ENCODE data around the gene MINDY2. TPM values are rescaled to one million over a fixed set of nuclear protein-coding genes. Genes with fewer than 3 reads are reported as not detected.

The MINDY2 gene
- total RNA-seq: 10 to 100 TPM; 12.5 to 17.5 TPM

GRCh38 chr15:58770857-58771620 is at the start of gene MINDY2:
TSS of gene MINDY2 (plus strand) at chr15:58771302. CDS start at chr15:58771396, 94 bp downstream.
- peak; percentile 95 for DNase-seq
- POLR2A ChIA-PET: interaction anchor here (0.8 to 2.3 kb wide), 3 partner anchors 21 to 161 kb away, joined by 3 to 16 read pairs (median 3); partner anchors contain the start of gene ADAM10
- peaks cover 22% of the 10 kb centered on the region for H3K4me1 Mint-ChIP-seq
- no peaks in the 10 kb centered on the region for H3K9me3 Mint-ChIP-seq
- no peaks in the 10 kb centered on the region for H3K27me3 Mint-ChIP-seq
- CTCF ChIA-PET: interaction anchor here (0.5 to 2.2 kb wide), 27 partner anchors 10 to 543 kb away, joined by 3 to 13 read pairs (median 5); partner anchors contain the start of gene ADAM10
- H3K27ac Mint-ChIP-seq: peak within 1 kb of the TSS; percentile 94
- H3K36me3 Mint-ChIP-seq (ENCODE audit: low read depth): peaks cover 4% of the 10 kb centered on the region
- no peak within 1 kb of the TSS for H3K4me3 Mint-ChIP-seq

GRCh38 chr15:58724466-58724865 is 46.6 kb upstream of the MINDY2 start:
- POLR2A ChIA-PET: interaction anchor here (0.7 kb wide), 1 partner anchor 13 kb away, joined by 3 read pairs; no protein-coding TSS in a partner anchor
- Mint-ChIP-seq H3K4me3 (no peak overlapping the region), H3K9me3 (no peaks in the 10 kb centered on the region), H3K4me1 (peaks cover 26% of the 10 kb centered on the region), H3K36me3 (ENCODE audit: low read depth) (peaks cover 21% of the 10 kb centered on the region), H3K27me3 (no peaks in the 10 kb centered on the region), H3K27ac (no peak overlapping the region)
- CTCF ChIA-PET: interaction anchor here (0.5 to 1.1 kb wide), 5 partner anchors 13 to 393 kb away, joined by 3 read pairs; no protein-coding TSS in a partner anchor
- DNase-seq: no peak

GRCh38 chr15:58726867-58727266 is 44.2 kb upstream of the MINDY2 start:
- DNase-seq: no peak
- peaks cover 3% of the 10 kb centered on the region for H3K9me3 Mint-ChIP-seq
- ChIA-PET CTCF (interaction anchor here (1.1 to 1.2 kb wide), 2 partner anchors 18 to 54 kb away, joined by 3 read pairs; no protein-coding TSS in a partner anchor), POLR2A (no interaction called here)
- H3K4me1 Mint-ChIP-seq: peaks cover 28% of the 10 kb centered on the region
- H3K36me3 Mint-ChIP-seq (ENCODE audit: low read depth): peaks cover 23% of the 10 kb centered on the region
- H3K27ac Mint-ChIP-seq: no peak overlapping the region
- H3K4me3 Mint-ChIP-seq: no peak overlapping the region
- no peaks in the 10 kb centered on the region for H3K27me3 Mint-ChIP-seq

GRCh38 chr15:58731756-58732535 is 39.2 kb upstream of the MINDY2 start:
- ChIA-PET CTCF (interaction anchor here (0.6 to 1.6 kb wide), 4 partner anchors 11 to 427 kb away, joined by 3 to 6 read pairs (median 4); partner anchors contain the start of gene MINDY2), POLR2A (no interaction called here)
- H3K27me3 Mint-ChIP-seq: no peaks in the 10 kb centered on the region
- H3K9me3 Mint-ChIP-seq: peaks cover 8% of the 10 kb centered on the region
- H3K4me3 Mint-ChIP-seq: no peak overlapping the region
- H3K36me3 Mint-ChIP-seq (ENCODE audit: low read depth): peaks cover 26% of the 10 kb centered on the region
- no peak for DNase-seq
- no peak overlapping the region for H3K27ac Mint-ChIP-seq
- H3K4me1 Mint-ChIP-seq: peaks cover 32% of the 10 kb centered on the region

GRCh38 chr15:58732625-58733363 is 38.3 kb upstream of the MINDY2 start:
- ChIA-PET POLR2A (no interaction called here), CTCF (interaction anchor here (0.6 to 1.0 kb wide), 4 partner anchors 10 to 769 kb away, joined by 3 to 6 read pairs (median 4); no protein-coding TSS in a partner anchor)
- Mint-ChIP-seq H3K36me3 (ENCODE audit: low read depth) (peaks cover 28% of the 10 kb centered on the region), H3K9me3 (peaks cover 8% of the 10 kb centered on the region), H3K4me3 (no peak overlapping the region), H3K4me1 (peaks cover 38% of the 10 kb centered on the region), H3K27me3 (no peaks in the 10 kb centered on the region), H3K27ac (no peak overlapping the region)
- no peak for DNase-seq

GRCh38 chr15:58734859-58735258 is 36.2 kb upstream of the MINDY2 start:
- DNase-seq: no peak
- H3K4me3 Mint-ChIP-seq: no peak overlapping the region
- ChIA-PET CTCF (no interaction called here), POLR2A (no interaction called here)
- H3K27me3 Mint-ChIP-seq: no peaks in the 10 kb centered on the region
- H3K36me3 Mint-ChIP-seq (ENCODE audit: low read depth): peaks cover 22% of the 10 kb centered on the region
- H3K9me3 Mint-ChIP-seq: peaks cover 8% of the 10 kb centered on the region
- H3K4me1 Mint-ChIP-seq: peaks cover 46% of the 10 kb centered on the region
- no peak overlapping the region for H3K27ac Mint-ChIP-seq

GRCh38 chr15:58736018-58736643 is 35.0 kb upstream of the MINDY2 start:
- H3K27ac Mint-ChIP-seq: no peak overlapping the region
- H3K9me3 Mint-ChIP-seq: peaks cover 8% of the 10 kb centered on the region
- H3K4me3 Mint-ChIP-seq: no peak overlapping the region
- no peak for DNase-seq
- CTCF ChIA-PET: interaction anchor here (0.7 to 2.5 kb wide), 2 partner anchors 34 to 85 kb away, joined by 3 to 6 read pairs; no protein-coding TSS in a partner anchor
- peaks cover 44% of the 10 kb centered on the region for H3K4me1 Mint-ChIP-seq
- H3K27me3 Mint-ChIP-seq: no peaks in the 10 kb centered on the region
- POLR2A ChIA-PET: no interaction called here
- peaks cover 18% of the 10 kb centered on the region for H3K36me3 Mint-ChIP-seq (ENCODE audit: low read depth)

GRCh38 chr15:58737298-58737697 is 33.8 kb upstream of the MINDY2 start:
- H3K36me3 Mint-ChIP-seq (ENCODE audit: low read depth): peaks cover 12% of the 10 kb centered on the region
- no peak for DNase-seq
- no peaks in the 10 kb centered on the region for H3K27me3 Mint-ChIP-seq
- H3K27ac Mint-ChIP-seq: no peak overlapping the region
- ChIA-PET CTCF (interaction anchor here (0.6 to 2.5 kb wide), 3 partner anchors 13 to 92 kb away, joined by 3 to 6 read pairs (median 4); partner anchors contain the start of gene ADAM10), POLR2A (no interaction called here)
- H3K4me3 Mint-ChIP-seq: no peak overlapping the region
- peaks cover 4% of the 10 kb centered on the region for H3K9me3 Mint-ChIP-seq
- peaks cover 43% of the 10 kb centered on the region for H3K4me1 Mint-ChIP-seq

GRCh38 chr15:58738046-58738707 is 32.9 kb upstream of the MINDY2 start:
- no peak overlapping the region for H3K4me3 Mint-ChIP-seq
- DNase-seq: no peak
- no peaks in the 10 kb centered on the region for H3K27me3 Mint-ChIP-seq
- CTCF ChIA-PET: interaction anchor here (0.5 to 2.5 kb wide), 4 partner anchors 12 to 93 kb away, joined by 3 to 6 read pairs (median 4); partner anchors contain the start of gene ADAM10
- H3K27ac Mint-ChIP-seq: no peak overlapping the region
- POLR2A ChIA-PET: no interaction called here
- no peaks in the 10 kb centered on the region for H3K9me3 Mint-ChIP-seq
- H3K36me3 Mint-ChIP-seq (ENCODE audit: low read depth): peaks cover 8% of the 10 kb centered on the region
- H3K4me1 Mint-ChIP-seq: peaks cover 45% of the 10 kb centered on the region

GRCh38 chr15:58740436-58740835 is 30.7 kb upstream of the MINDY2 start:
- Mint-ChIP-seq H3K27me3 (no peaks in the 10 kb centered on the region), H3K9me3 (no peaks in the 10 kb centered on the region), H3K27ac (no peak overlapping the region), H3K4me3 (no peak overlapping the region), H3K4me1 (peaks cover 57% of the 10 kb centered on the region), H3K36me3 (ENCODE audit: low read depth) (peaks cover 13% of the 10 kb centered on the region)
- ChIA-PET CTCF (interaction anchor here (0.6 to 1.0 kb wide), 4 partner anchors 11 to 141 kb away, joined by 3 to 5 read pairs (median 4); no protein-coding TSS in a partner anchor), POLR2A (no interaction called here)
- no peak for DNase-seq

GRCh38 chr15:58741032-58741431 is 30.1 kb upstream of the MINDY2 start:
- CTCF ChIA-PET: no interaction called here
- no peak overlapping the region for H3K27ac Mint-ChIP-seq
- no peaks in the 10 kb centered on the region for H3K9me3 Mint-ChIP-seq
- POLR2A ChIA-PET: no interaction called here
- peaks cover 60% of the 10 kb centered on the region for H3K4me1 Mint-ChIP-seq
- no peaks in the 10 kb centered on the region for H3K27me3 Mint-ChIP-seq
- no peak for DNase-seq
- no peak overlapping the region for H3K4me3 Mint-ChIP-seq
- peaks cover 16% of the 10 kb centered on the region for H3K36me3 Mint-ChIP-seq (ENCODE audit: low read depth)

All from activated CD4-positive, alpha-beta T cell treated with anti-CD3 and anti-CD28 coated beads, Interleukin-2, amount 10 ng/mL, durations not matched to agents 7 days and 5 days (primary cell).